Measurements from ENCODE around the gene IMP4. TPM values are rescaled to one million over a fixed set of nuclear protein-coding genes. Genes with fewer than 3 reads are reported as not detected.
A peak's percentile ranks its signal among the peaks of the same experiment; 100 is the strongest.

IMP4 gene
- total and polyA plus RNA-seq, 7 donors = 74.4 to 270 (median 118) TPM

- TF ChIP-seq CTCF (IDR thresholded peaks at IDR 0.05) = no peak
- intact Hi-C loops (cut with DNase I) = no loop called here
Measured at GRCh38 chr2:130389783-130390182, 47.1 kb downstream of the IMP4 start.

DNA sequence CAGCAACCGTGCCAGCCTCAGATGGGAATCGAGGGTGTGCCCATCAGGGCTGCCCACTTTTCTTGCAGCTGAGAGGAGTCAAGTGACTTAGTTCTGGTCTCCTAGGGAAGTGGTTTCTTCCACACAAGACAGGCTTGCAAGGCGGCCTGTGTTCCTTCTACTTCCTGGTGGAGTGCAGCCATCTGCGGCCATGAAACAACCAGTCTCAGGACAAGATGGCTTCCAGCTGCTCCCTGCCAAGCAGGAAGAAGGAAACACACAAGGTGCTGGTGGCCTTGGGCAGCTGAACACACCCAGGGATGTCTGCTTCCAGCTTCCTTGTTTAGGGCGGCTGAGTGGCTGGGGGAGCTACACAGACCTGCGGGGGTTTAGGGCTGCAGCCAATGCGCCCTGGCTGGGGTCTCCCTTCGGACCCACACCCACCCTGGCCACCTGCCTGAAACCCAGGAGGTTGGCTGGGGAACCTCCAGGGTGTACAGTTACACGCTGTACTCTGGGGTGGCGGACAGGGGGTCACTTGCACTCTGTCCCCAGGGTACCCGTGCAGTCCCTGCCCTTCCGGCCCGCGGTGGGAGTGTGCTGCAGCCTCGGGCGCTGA lies 47.9 kb downstream of the IMP4 start:
- H3K4me3 ChIP-seq = peak overlapping the region; percentile 78
- 37 to 40% (median 37%) methylated on average over 16 of the region's 16 CpGs for WGBS, 3 donors
- no peak for TF ChIP-seq CTCF (IDR thresholded peaks at IDR 0.05)
- no peaks in the 10 kb centered on the region for H3K27me3 ChIP-seq (ENCODE audit: insufficient read depth in 3 of 3, low read length in 2 of 3)
- H3K9me3 ChIP-seq = no peaks in the 10 kb centered on the region
- ATAC-seq (peak; percentile 17 to 28 (median 22)), DNase-seq (peak; percentile 33 to 56)
- no peaks in the 10 kb centered on the region for H3K36me3 ChIP-seq (ENCODE audit: insufficient read depth in 1 of 2, low read depth in 1 of 2)
- peaks cover 7% of the 10 kb centered on the region for H3K4me1 ChIP-seq
- intact Hi-C loops (cut with DNase I) = no loop called here
- peak overlapping the region; percentile 71 for H3K27ac ChIP-seq

More at GRCh38 chr2:130389783-130390182, 47.1 kb downstream of the IMP4 start:
- 85 to 89% (median 86%) methylated on average over 3 of the region's 3 CpGs for WGBS, 3 donors
- ATAC-seq (no peak), DNase-seq (no peak)
- Histone ChIP-seq H3K27me3 (ENCODE audit: insufficient read depth in 3 of 3, low read length in 2 of 3) (no peaks in the 10 kb centered on the region), H3K36me3 (ENCODE audit: insufficient read depth in 1 of 2, low read depth in 1 of 2) (no peaks in the 10 kb centered on the region), H3K9me3 (no peaks in the 10 kb centered on the region), H3K4me1 (peaks cover 7% of the 10 kb centered on the region), H3K4me3 (no peak overlapping the region), H3K27ac (no peak overlapping the region)

GRCh38 chr2:130391058-130391871 lies 48.6 kb downstream of the IMP4 start:
- H3K36me3 ChIP-seq (ENCODE audit: insufficient read depth in 1 of 2, low read depth in 1 of 2) = no peaks in the 10 kb centered on the region
- no peak for TF ChIP-seq CTCF (IDR thresholded peaks at IDR 0.05)
- H3K27me3 ChIP-seq (ENCODE audit: insufficient read depth in 3 of 3, low read length in 2 of 3) = no peaks in the 10 kb centered on the region
- DNase-seq (peak; percentile 80 to 87), ATAC-seq (peak; percentile 88 to 93 (median 88))
- H3K4me1 ChIP-seq = peaks cover 7% of the 10 kb centered on the region
- H3K4me3 ChIP-seq = peak overlapping the region; percentile 78
- 1% methylated on average over 56 to 59 of the region's 59 CpGs for WGBS, 3 donors
- peak overlapping the region; percentile 71 for H3K27ac ChIP-seq
- H3K9me3 ChIP-seq = no peaks in the 10 kb centered on the region
- intact Hi-C loops (cut with DNase I) = no loop called here

DNA sequence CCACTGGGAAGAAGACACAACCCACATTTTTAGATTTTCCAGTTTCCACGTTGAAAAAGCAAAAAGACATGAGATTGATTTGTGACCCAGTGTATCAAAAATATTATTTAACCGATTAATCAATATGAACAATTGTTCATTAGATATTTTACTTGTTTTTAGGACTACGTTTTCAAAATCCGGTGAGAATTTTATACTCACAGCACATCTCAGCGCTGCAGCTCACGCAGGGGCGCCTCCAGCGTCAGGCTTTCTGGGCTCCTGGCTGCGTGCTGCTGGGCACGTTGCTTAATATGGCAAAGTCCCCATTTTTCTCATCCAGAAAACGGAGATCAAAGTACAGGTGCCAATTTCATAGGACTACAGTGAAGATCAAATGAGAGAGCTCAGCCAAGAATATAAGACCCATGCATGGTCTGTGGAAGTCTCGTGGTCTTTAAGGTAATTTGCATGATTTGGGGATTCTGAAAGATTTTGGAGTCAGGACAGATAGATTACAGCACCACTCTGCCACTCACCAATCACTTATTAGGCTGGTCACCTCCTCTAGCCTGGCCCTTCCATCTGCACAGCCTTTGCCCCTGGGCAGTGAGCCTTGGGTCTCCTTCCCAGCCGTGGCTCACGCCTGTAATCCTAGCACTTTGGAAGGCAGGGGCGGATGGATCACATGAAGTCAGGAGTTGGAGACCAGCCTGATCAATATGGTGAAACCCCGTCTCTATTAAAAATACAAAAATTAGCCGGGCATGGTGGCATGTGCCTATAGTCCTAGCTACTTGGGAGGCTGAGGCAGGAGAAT lies 49.4 kb downstream of the IMP4 start:
- peak in 1 of 4 donors; percentile 27 for ATAC-seq
- intact Hi-C loops (cut with DNase I) = no loop called here
- 18 to 21% (median 18%) methylated on average over 17 of the region's 17 CpGs for WGBS, 3 donors

More for the DNA sequence above, 49.4 kb downstream of the IMP4 start:
- H3K27ac ChIP-seq = peak overlapping the region; percentile 71
- H3K4me1 ChIP-seq = peaks cover 7% of the 10 kb centered on the region
- TF ChIP-seq CTCF (IDR thresholded peaks at IDR 0.05) = no peak
- H3K36me3 ChIP-seq (ENCODE audit: insufficient read depth in 1 of 2, low read depth in 1 of 2) = no peaks in the 10 kb centered on the region
- DNase-seq = peak in 1 of 2 donors; percentile 26
- H3K27me3 ChIP-seq (ENCODE audit: insufficient read depth in 3 of 3, low read length in 2 of 3) = no peaks in the 10 kb centered on the region
- H3K4me3 ChIP-seq = peak overlapping the region; percentile 78
- no peaks in the 10 kb centered on the region for H3K9me3 ChIP-seq
